HepG2 (cell line): Measurements from ENCODE around the gene ADGRG6. TPM values are rescaled to one million over a fixed set of nuclear protein-coding genes. Genes with fewer than 3 reads are reported as not detected.
A peak's percentile ranks its signal among the peaks of the same experiment; 100 is the strongest.

Source experiments
- CCAR2 ChIP-seq: fragments of 200-400 bp; formaldehyde crosslinking; optimal IDR thresholded peaks from 2 replicates; pipeline ENCODE3; 2018; ENCODE audit warnings: low read depth, mild to moderate bottlenecking, low read length, moderate library complexity
- ERF ChIP-seq: IDR thresholded peaks from 2 replicates; pipeline ENCODE4 v1.6.1; 2018; ENCODE audit warnings: missing biosample characterization, missing genetic modification reagents
- GATAD2A ChIP-seq: IDR thresholded peaks from 2 replicates; pipeline ENCODE4 v1.6.1; 2016
- KLF16 ChIP-seq, 2 experiments: sonication (generic) in 1 of 2; formaldehyde crosslinking in 1 of 2; IDR thresholded peaks; 2 replicates each; pipeline versions ENCODE4 v1.6.1 to v1.8.0; 2016 to 2023; ENCODE audit warnings: missing genetic modification reagents in 2 of 2, missing compliant biosample characterization in 1 of 2
- MYC ChIP-seq: sonication (generic); formaldehyde crosslinking; IDR thresholded peaks from 2 replicates; pipeline ENCODE4 v1.9.0; 2021; ENCODE audit warnings: missing genetic modification reagents, borderline replicate concordance
- RFXANK ChIP-seq: IDR thresholded peaks from 2 replicates; pipeline ENCODE4 v1.6.1; 2016
- SAFB2 ChIP-seq: sonication (generic); formaldehyde crosslinking; IDR thresholded peaks from 2 replicates; pipeline ENCODE4 v1.5.1; 2020; ENCODE audit warnings: missing genetic modification reagents, low read depth, mild to moderate bottlenecking, borderline replicate concordance
- TEAD2 ChIP-seq: sonication (generic); formaldehyde crosslinking; IDR thresholded peaks from 2 replicates; pipeline ENCODE4 v1.9.0; 2021; ENCODE audit warnings: missing genetic modification reagents
- TERF1 ChIP-seq: sonication (generic); formaldehyde crosslinking; IDR thresholded peaks from 2 replicates; pipeline ENCODE4 v1.8.0; 2022; ENCODE audit warnings: mild to moderate bottlenecking, missing genetic modification reagents, moderate library complexity
- TOE1 ChIP-seq: sonication (generic); formaldehyde crosslinking; IDR thresholded peaks from 2 replicates; pipeline ENCODE4 v1.4.0; 2020; ENCODE audit warnings: mild to moderate bottlenecking, missing genetic modification reagents
- ZNF180 ChIP-seq: sonication (generic); formaldehyde crosslinking; IDR thresholded peaks from 2 replicates; pipeline ENCODE4 v1.4.0; 2020; ENCODE audit warnings: low read depth, missing genetic modification reagents, borderline replicate concordance
- ZNF501 ChIP-seq: sonication (generic); formaldehyde crosslinking; IDR thresholded peaks from 2 replicates; pipeline ENCODE4 v1.5.1; 2020; ENCODE audit warnings: mild to moderate bottlenecking, moderate library complexity, missing genetic modification reagents
- ZNF552 ChIP-seq: sonication (generic); formaldehyde crosslinking; IDR thresholded peaks from 2 replicates; pipeline ENCODE4 v1.9.0; 2022; ENCODE audit warnings: missing genetic modification reagents, mild to moderate bottlenecking, borderline replicate concordance
- ZNF615 ChIP-seq: sonication (generic); formaldehyde crosslinking; IDR thresholded peaks from 2 replicates; pipeline ENCODE4 v1.5.0; 2020; ENCODE audit warnings: mild to moderate bottlenecking, missing genetic modification reagents, borderline replicate concordance
- ZNF670 ChIP-seq: sonication (generic); formaldehyde crosslinking; IDR thresholded peaks from 2 replicates; pipeline ENCODE4 v1.8.0; 2022; ENCODE audit warnings: mild to moderate bottlenecking, missing genetic modification reagents, borderline replicate concordance
- polyA plus RNA-seq, 8 experiments: library from polyadenylated mRNA; depleted of rRNA in 3 of 8; stranded (reverse) in 7 of 8; unstranded in 1 of 8; fragments of >200 nt; fragmentation: Illumina TruSeq in 4 of 8; extraction: Trizol in 4 of 8; gene quantifications; 2 replicates each; pipeline versions ENCODE4 v1.2.1 to v1.2.3, GENCODE V29; 2011 to 2016; ENCODE audit warnings: low read depth in 4 of 8, missing spikeins in 1 of 8, mixed read lengths in 1 of 8; ENCODE audit not compliant: insufficient read depth in 1 of 8
- total RNA-seq, 5 experiments: library from RNA; depleted of rRNA; stranded (reverse); fragments of >200 nt; fragmentation: Illumina TruSeq; extraction: Trizol; gene quantifications; 2 replicates each; pipeline ENCODE4 v1.2.3, GENCODE V29; 2016; ENCODE audit warnings: low read depth in 1 of 5
- TF ChIP-seq, protein P1 (sequence below): IDR thresholded peaks from 2 replicates; pipeline ENCODE4 v1.6.1; 2016; ENCODE audit warnings: missing biosample characterization, missing genetic modification reagents, low read depth
- TF ChIP-seq, protein P2 (sequence below): fragments of 450-650 bp; IDR thresholded peaks from 2 replicates; pipeline ENCODE4 v1.6.1; 2016
- TF ChIP-seq, protein P3 (sequence below): sonication (generic); formaldehyde crosslinking; IDR thresholded peaks from 2 replicates; pipeline ENCODE4 v1.5.0; 2020; ENCODE audit warnings: missing genetic modification reagents
- TF ChIP-seq, protein P4 (sequence below): IDR thresholded peaks from 2 replicates; pipeline ENCODE4 v1.6.1; 2012; ENCODE audit warnings: inconsistent platforms
- TF ChIP-seq, protein P5 (sequence below): sonication (generic); formaldehyde crosslinking; IDR thresholded peaks from 2 replicates; pipeline ENCODE4 v1.5.0; 2020; ENCODE audit warnings: mild to moderate bottlenecking, missing genetic modification reagents

The ADGRG6 gene
- total and polyA plus RNA-seq, 2 of the 13 experiments (the other 11 are each of a cell fraction or from before 2014, with no cell fraction given), result 129 to 249 TPM

- TF ChIP-seq, protein P1, sequence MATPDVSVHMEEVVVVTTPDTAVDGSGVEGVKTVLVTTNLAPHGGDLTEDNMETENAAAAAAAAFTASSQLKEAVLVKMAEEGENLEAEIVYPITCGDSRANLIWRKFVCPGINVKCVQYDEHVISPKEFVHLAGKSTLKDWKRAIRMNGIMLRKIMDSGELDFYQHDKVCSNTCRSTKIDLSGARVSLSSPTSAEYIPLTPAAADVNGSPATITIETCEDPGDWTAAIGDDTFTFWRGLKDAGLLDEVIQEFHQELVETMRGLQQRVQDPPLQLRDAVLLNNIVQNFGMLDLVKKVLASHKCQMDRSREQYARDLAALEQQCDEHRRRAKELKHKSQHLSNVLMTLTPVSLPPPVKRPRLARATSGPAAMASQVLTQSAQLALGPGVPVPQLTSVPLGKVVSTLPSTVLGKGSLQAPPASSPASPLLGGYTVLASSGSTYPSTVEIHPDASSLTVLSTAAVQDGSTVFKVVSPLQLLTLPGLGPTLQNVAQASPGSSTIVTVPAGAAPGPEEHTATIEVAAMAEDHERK (CRISPR knock-in tag), result no peak; the same call in 1 of the 2 replicates
- TF ChIP-seq SAFB2 (CRISPR knock-in tag) (no peak; the same call in 1 of the 2 replicates), TOE1 (CRISPR knock-in tag) (peak; percentile 67; the same call in 1 of the 2 replicates), ERF (CRISPR knock-in tag) (peak; percentile 96), ZNF501 (CRISPR knock-in tag) (no peak), KLF16 (CRISPR knock-in tag; IDR thresholded peaks at IDR 0.05) (peak in 1 of 2 experiments; percentile 96; a peak in 2 of 4 replicates), ZNF552 (CRISPR knock-in tag) (no peak), MYC (no peak), CCAR2 (no peak), TEAD2 (CRISPR knock-in tag) (no peak), TERF1 (no peak), ZNF180 (CRISPR knock-in tag) (no peak), ZNF670 (CRISPR knock-in tag) (no peak), RFXANK (CRISPR knock-in tag) (no peak), ZNF615 (CRISPR knock-in tag) (no peak), GATAD2A (CRISPR knock-in tag) (peak; percentile 99)
- TF ChIP-seq, protein P2, sequence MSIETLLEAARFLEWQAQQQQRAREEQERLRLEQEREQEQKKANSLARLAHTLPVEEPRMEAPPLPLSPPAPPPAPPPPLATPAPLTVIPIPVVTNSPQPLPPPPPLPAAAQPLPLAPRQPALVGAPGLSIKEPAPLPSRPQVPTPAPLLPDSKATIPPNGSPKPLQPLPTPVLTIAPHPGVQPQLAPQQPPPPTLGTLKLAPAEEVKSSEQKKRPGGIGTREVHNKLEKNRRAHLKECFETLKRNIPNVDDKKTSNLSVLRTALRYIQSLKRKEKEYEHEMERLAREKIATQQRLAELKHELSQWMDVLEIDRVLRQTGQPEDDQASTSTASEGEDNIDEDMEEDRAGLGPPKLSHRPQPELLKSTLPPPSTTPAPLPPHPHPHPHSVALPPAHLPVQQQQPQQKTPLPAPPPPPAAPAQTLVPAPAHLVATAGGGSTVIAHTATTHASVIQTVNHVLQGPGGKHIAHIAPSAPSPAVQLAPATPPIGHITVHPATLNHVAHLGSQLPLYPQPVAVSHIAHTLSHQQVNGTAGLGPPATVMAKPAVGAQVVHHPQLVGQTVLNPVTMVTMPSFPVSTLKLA, result no peak
- TF ChIP-seq, protein P3, sequence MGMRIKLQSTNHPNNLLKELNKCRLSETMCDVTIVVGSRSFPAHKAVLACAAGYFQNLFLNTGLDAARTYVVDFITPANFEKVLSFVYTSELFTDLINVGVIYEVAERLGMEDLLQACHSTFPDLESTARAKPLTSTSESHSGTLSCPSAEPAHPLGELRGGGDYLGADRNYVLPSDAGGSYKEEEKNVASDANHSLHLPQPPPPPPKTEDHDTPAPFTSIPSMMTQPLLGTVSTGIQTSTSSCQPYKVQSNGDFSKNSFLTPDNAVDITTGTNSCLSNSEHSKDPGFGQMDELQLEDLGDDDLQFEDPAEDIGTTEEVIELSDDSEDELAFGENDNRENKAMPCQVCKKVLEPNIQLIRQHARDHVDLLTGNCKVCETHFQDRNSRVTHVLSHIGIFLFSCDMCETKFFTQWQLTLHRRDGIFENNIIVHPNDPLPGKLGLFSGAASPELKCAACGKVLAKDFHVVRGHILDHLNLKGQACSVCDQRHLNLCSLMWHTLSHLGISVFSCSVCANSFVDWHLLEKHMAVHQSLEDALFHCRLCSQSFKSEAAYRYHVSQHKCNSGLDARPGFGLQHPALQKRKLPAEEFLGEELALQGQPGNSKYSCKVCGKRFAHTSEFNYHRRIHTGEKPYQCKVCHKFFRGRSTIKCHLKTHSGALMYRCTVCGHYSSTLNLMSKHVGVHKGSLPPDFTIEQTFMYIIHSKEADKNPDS, result 0 out of 2 replicates have a peak, but pooled peaks have one; percentile 56
- TF ChIP-seq, protein P4, sequence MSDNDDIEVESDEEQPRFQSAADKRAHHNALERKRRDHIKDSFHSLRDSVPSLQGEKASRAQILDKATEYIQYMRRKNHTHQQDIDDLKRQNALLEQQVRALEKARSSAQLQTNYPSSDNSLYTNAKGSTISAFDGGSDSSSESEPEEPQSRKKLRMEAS, result no peak
- TF ChIP-seq, protein P5, sequence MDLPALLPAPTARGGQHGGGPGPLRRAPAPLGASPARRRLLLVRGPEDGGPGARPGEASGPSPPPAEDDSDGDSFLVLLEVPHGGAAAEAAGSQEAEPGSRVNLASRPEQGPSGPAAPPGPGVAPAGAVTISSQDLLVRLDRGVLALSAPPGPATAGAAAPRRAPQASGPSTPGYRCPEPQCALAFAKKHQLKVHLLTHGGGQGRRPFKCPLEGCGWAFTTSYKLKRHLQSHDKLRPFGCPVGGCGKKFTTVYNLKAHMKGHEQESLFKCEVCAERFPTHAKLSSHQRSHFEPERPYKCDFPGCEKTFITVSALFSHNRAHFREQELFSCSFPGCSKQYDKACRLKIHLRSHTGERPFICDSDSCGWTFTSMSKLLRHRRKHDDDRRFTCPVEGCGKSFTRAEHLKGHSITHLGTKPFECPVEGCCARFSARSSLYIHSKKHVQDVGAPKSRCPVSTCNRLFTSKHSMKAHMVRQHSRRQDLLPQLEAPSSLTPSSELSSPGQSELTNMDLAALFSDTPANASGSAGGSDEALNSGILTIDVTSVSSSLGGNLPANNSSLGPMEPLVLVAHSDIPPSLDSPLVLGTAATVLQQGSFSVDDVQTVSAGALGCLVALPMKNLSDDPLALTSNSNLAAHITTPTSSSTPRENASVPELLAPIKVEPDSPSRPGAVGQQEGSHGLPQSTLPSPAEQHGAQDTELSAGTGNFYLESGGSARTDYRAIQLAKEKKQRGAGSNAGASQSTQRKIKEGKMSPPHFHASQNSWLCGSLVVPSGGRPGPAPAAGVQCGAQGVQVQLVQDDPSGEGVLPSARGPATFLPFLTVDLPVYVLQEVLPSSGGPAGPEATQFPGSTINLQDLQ, result no peak
Measured at GRCh38 chr6:142374965-142375733, 73.3 kb downstream of the ADGRG6 start (continued).
